Measurements from ENCODE around the gene CCL27.

GRCh38 chr9:34651876-34652601 lies 10.4 kb downstream of the CCL27 start, which contains the start of gene IL11RA:
- TF ChIP-seq JUN (CRISPR knock-in tag; IDR thresholded peaks at IDR 0.05) (no peak), ZNF121 (CRISPR knock-in tag; IDR thresholded peaks at IDR 0.05) (no peak), NR3C1 (CRISPR knock-in tag; conservative IDR thresholded peaks at IDR 0.05; ENCODE audit: low read depth) (no peak), IRF2 (CRISPR knock-in tag; IDR thresholded peaks at IDR 0.05; ENCODE audit: borderline replicate concordance, low read depth) (no peak), CREB1 (CRISPR knock-in tag; IDR thresholded peaks at IDR 0.05) (no peak), CTCF (IDR thresholded peaks at IDR 0.05) (no peak)
